K562 (cell line): Measurements from ENCODE around the gene SRPK1. TPM values are rescaled to one million over a fixed set of nuclear protein-coding genes. Genes with fewer than 3 reads are reported as not detected.

ENCODE experiments used
- ATAC-seq: fragments of 200-7000 bp; cut with Tn5 transposase; 3 replicates; pipeline ENCODE4 v1.9.1; 2020; ENCODE audit warnings: moderate library complexity
- BruUV-seq: library from RNA; stranded (reverse); fragments of 400-500 nt; replicated peaks from 2 replicates; lab custom pipeline; 2021; lab: Mats Ljungman, UMichigan
- CTCF ChIA-PET: fragments of 300-600 bp; formaldehyde crosslinking; extraction: SDS; loops from one replicate; lab custom pipeline; 2021; ENCODE audit warnings: low intra/inter-chr PET ratio; lab: Yijun Ruan, JAX
- POLR2A ChIA-PET: fragments of 300-600, 350-650 bp; sonication (Branson Sonifier 250); formaldehyde crosslinking; extraction: SDS; loops from one replicate; lab custom pipeline; 2021; ENCODE audit warnings: antibody characterized with exemption, inconsistent platforms; lab: Yijun Ruan, JAX
- DNase-seq, 4 experiments: peaks; one replicate each; pipeline versions ENCODE4 v3.0.0 to v3.0.0-alpha.2; 2011 to 2018; ENCODE audit warnings: low spot score in 3 of 4, mixed read lengths in 3 of 4; ENCODE audit errors: extremely low read depth in 1 of 4
- FAIRE-seq: peaks from 2 replicates; lab custom pipeline; 2011; peaks lifted over from hg19 to GRCh38; lab: Jason Lieb, UNC
- H2AFZ ChIP-seq: 2 replicates; pipeline ENCODE4 v1.6.0; 2011; ENCODE audit warnings: low read depth, low read length, control low read depth, inconsistent platforms
- H3K27ac ChIP-seq: fragments of 200-600 bp; 3 replicates; pipeline ENCODE4 v1.8.0; 2011; ENCODE audit warnings: low read depth, mild to moderate bottlenecking, control low read depth, inconsistent platforms, low read length, moderate library complexity, mixed read lengths; ENCODE audit errors: extremely low read depth
- H3K27me3 ChIP-seq, 2 experiments: fragments of 300-600 bp in 1 of 2; 2 replicates in 1 of 2; 3 replicates in 1 of 2; pipeline versions ENCODE4 v1.6.0 to v1.8.0; 2011; ENCODE audit warnings: inconsistent platforms in 2 of 2, low read length in 2 of 2, mild to moderate bottlenecking in 1 of 2, mixed read lengths in 1 of 2, moderate library complexity in 1 of 2; ENCODE audit not compliant: control insufficient read depth in 2 of 2, insufficient read depth in 2 of 2
- H3K36me3 ChIP-seq: fragments of 300-600 bp; 3 replicates; pipeline ENCODE4 v1.8.0; 2011; ENCODE audit warnings: mild to moderate bottlenecking, low read length, inconsistent platforms; ENCODE audit not compliant: control insufficient read depth, insufficient read depth
- H3K4me1 ChIP-seq, 2 experiments: fragments of 200-600 bp in 1 of 2; replicated peaks in 1 of 2; 2 replicates in 1 of 2; 3 replicates in 1 of 2; pipeline versions ENCODE4 v1.5.1 to v1.8.0; 2011; ENCODE audit warnings: inconsistent platforms in 2 of 2, low read length in 2 of 2, mild to moderate bottlenecking in 1 of 2, mixed read lengths in 1 of 2, moderate library complexity in 1 of 2; ENCODE audit not compliant: control insufficient read depth in 2 of 2, insufficient read depth in 2 of 2
- H3K4me2 ChIP-seq: 2 replicates; pipeline ENCODE4 v1.6.1; 2011; ENCODE audit warnings: low read length, control low read depth, inconsistent platforms, mixed read lengths; ENCODE audit not compliant: insufficient read depth
- H3K4me3 ChIP-seq: fragments of 200-600 bp; sonication (generic), shearing (Covaris generic); 2 replicates; pipeline ENCODE4 v1.5.1; 2016; ENCODE audit warnings: control low read depth, inconsistent platforms
- H3K79me2 ChIP-seq: fragments of 200-600 bp; 3 replicates; pipeline ENCODE4 v1.8.0; 2011; ENCODE audit warnings: low read length, inconsistent platforms; ENCODE audit not compliant: control insufficient read depth, insufficient read depth
- H3K9ac ChIP-seq, 2 experiments: 2 replicates each; pipeline versions ENCODE4 v1.6.0 to v1.6.1; 2011; ENCODE audit warnings: low read depth in 2 of 2, low read length in 2 of 2, control low read depth in 1 of 2, inconsistent platforms in 1 of 2, mild to moderate bottlenecking in 1 of 2, mixed read lengths in 1 of 2; ENCODE audit not compliant: insufficient read depth in 1 of 2
- H3K9me1 ChIP-seq: one replicate; pipeline ENCODE4 v1.6.0; 2011; ENCODE audit warnings: inconsistent platforms, mild to moderate bottlenecking, low read length, moderate library complexity; ENCODE audit not compliant: control insufficient read depth, insufficient read depth
- H3K9me3 ChIP-seq: replicated peaks from 2 replicates; pipeline ENCODE4 v1.5.1; 2011; ENCODE audit warnings: low read depth, low read length, inconsistent platforms; ENCODE audit not compliant: control insufficient read depth, insufficient read depth
- H4K20me1 ChIP-seq: replicated peaks from 2 replicates; pipeline ENCODE4 v1.6.1; 2011; ENCODE audit warnings: low read length, inconsistent platforms, mixed read lengths; ENCODE audit not compliant: control insufficient read depth, insufficient read depth
- BACH1 ChIP-seq: fragments of 200-800 bp; sonication (Bioruptor generic); IDR thresholded peaks from 2 replicates; pipeline ENCODE4 v1.6.1; 2016; ENCODE audit warnings: missing genetic modification characterization, missing compliant biosample characterization
- CBX1 ChIP-seq: sonication (generic); IDR thresholded peaks from 2 replicates; pipeline ENCODE4 v1.6.1; 2016; ENCODE audit warnings: antibody characterized with exemption, low read depth, mild to moderate bottlenecking
- ETV1 ChIP-seq: fragments of 450-650 bp; conservative IDR thresholded peaks from 2 replicates; pipeline ENCODE4 v1.6.1; 2016; ENCODE audit warnings: missing genetic modification characterization, control low read depth, low read depth, missing compliant biosample characterization
- FUS ChIP-seq: fragments of 200-400 bp; formaldehyde crosslinking; optimal IDR thresholded peaks from 2 replicates; pipeline ENCODE3; 2017; ENCODE audit warnings: low read depth, low read length
- POU5F1 ChIP-seq: fragments of 150-350 bp; IDR thresholded peaks from 2 replicates; pipeline ENCODE4 v1.6.1; 2014; ENCODE audit warnings: borderline replicate concordance, low read length, low read depth, mild to moderate bottlenecking; ENCODE audit not compliant: partially characterized antibody
- SRSF1 ChIP-seq: fragments of 200-400 bp; formaldehyde crosslinking; IDR thresholded peaks from 2 replicates; pipeline ENCODE4 v1.6.1; 2017; ENCODE audit warnings: mild to moderate bottlenecking, low read depth, low read length, moderate library complexity
- TAF7 ChIP-seq: fragments of 450-650 bp; IDR thresholded peaks from 2 replicates; pipeline ENCODE4 v1.6.1; 2016; ENCODE audit warnings: missing genetic modification characterization, missing compliant biosample characterization
- ZNF184 ChIP-seq: sonication (generic); formaldehyde crosslinking; IDR thresholded peaks from 2 replicates; pipeline ENCODE4 v1.5.0; 2020; ENCODE audit warnings: missing genetic modification reagents
- ZNF695 ChIP-seq: fragments of 450-650 bp; formaldehyde crosslinking; IDR thresholded peaks from 2 replicates; pipeline ENCODE4 v1.4.0; 2020; ENCODE audit warnings: mild to moderate bottlenecking, moderate library complexity
- WGBS: fragments of 100-300 bp; shearing (Covaris generic); methylation state at CpG from one replicate; pipeline ENCODE4 v1.1.6; 2016; ENCODE audit warnings: low coverage, mixed read lengths; ENCODE audit not compliant: insufficient coverage; ENCODE audit errors: missing lambda C conversion rate; 5-methylcytosine and 5-hydroxymethylcytosine counted together
- in situ Hi-C: fragments of 300-500 bp; cut with MboI; formaldehyde crosslinking; loops from 4 replicates; pipeline ENCODE4 v1.15.0; 2018; ENCODE audit warnings: inconsistent platforms, mixed read lengths
- intact Hi-C: fragments of 100-400 bp; cut with micrococcal nuclease; formaldehyde crosslinking; loops from 2 replicates; pipeline ENCODE4 v1.14.2; 2022
- polyA plus RNA-seq, 8 experiments: library from polyadenylated mRNA; depleted of rRNA in 4 of 8; stranded (reverse) in 5 of 8; unstranded in 3 of 8; fragments of >200 nt; fragmentation: Nextera tagmentation in 2 of 8; fragmentation: Illumina TruSeq in 1 of 8; extraction: Ambion mirVana in 2 of 8; extraction: Trizol in 1 of 8; gene quantifications; 2 replicates each; pipeline versions ENCODE4 v1.2.1 to v1.2.3, GENCODE V29; 2011 to 2014; ENCODE audit warnings: inconsistent platforms in 1 of 8, missing spikeins in 1 of 8
- total RNA-seq, 7 experiments: library from RNA; depleted of rRNA in 6 of 7; stranded (reverse); fragments of >200 nt in 6 of 7; fragmentation: Illumina TruSeq in 2 of 7; extraction: Trizol in 2 of 7; gene quantifications; 2 replicates each; pipeline versions ENCODE4 v1.2.1 to v1.2.3, GENCODE V29; 2011 to 2021; ENCODE audit warnings: low replicate concordance in 1 of 7
- TF ChIP-seq, protein P1 (sequence below): sonication (generic); formaldehyde crosslinking; IDR thresholded peaks from 2 replicates; pipeline ENCODE4 v1.8.0; 2022; ENCODE audit warnings: mild to moderate bottlenecking, missing genetic modification reagents, borderline replicate concordance
- TF ChIP-seq, protein P2 (sequence below): fragments of 250-450 bp; sonication (Bioruptor Pico); IDR thresholded peaks from 2 replicates; pipeline ENCODE4 v1.4.0; 2020; ENCODE audit warnings: mild to moderate bottlenecking, moderate library complexity, borderline replicate concordance
- TF ChIP-seq, protein P3 (sequence below): IDR thresholded peaks from 2 replicates; pipeline ENCODE4 v1.6.1; 2016; ENCODE audit warnings: missing genetic modification characterization, missing compliant biosample characterization

Gene SRPK1
- total and polyA plus RNA-seq, 9 of the 15 experiments (the other 6 are each of a cell fraction or from before 2014, with no cell fraction given): 99.6 to 185 (median 159) TPM

DNA sequence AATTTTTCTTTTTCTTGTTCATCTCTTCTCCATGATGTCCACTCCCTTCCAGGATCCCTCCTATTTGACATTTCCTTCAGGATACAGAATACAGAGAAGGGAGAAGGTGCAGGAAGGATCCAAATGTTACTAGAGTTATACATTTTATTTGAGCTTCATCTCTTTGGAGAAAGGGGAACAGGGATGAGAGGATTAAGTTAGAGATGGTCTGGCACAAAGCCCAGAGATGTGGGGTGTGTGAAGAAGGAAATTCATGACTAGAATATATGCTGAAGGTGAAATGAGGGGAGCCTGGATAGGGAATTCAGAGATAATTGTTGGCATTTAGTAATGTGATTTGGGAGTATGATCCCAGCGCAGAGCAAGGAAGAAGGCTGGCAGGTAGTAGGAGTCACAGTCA is 22.5 kb upstream of the SRPK1 start:
- ChIA-PET CTCF (no interaction called here), POLR2A (no interaction called here)
- Histone ChIP-seq H4K20me1 (no peaks in the 10 kb centered on the region), H3K27ac (no peak overlapping the region), H3K4me3 (no peak overlapping the region), H3K9me1 (no peaks in the 10 kb centered on the region), H3K4me2 (no peak overlapping the region), H3K79me2 (no peaks in the 10 kb centered on the region), H3K9me3 (no peaks in the 10 kb centered on the region), H3K9ac (no peak overlapping the region), H3K4me1 (peaks cover 0 to 2% of the 10 kb centered on the region in 2 experiments; a peak in 2 of 5 replicates), H3K27me3 (peaks cover 0 to 5% of the 10 kb centered on the region in 2 experiments; a peak in 3 of 5 replicates), H2AFZ (no peak overlapping the region), H3K36me3 (no peaks in the 10 kb centered on the region)
- ATAC-seq: no peak
- WGBS: 6% methylated on average over 1 of the region's 1 CpG
- no TSS peak for BruUV-seq
- intact Hi-C loops (no loop called here), in situ Hi-C loops (no loop called here)
- TF ChIP-seq FUS (no peak), ETV1 (tag) (no peak), CBX1 (no peak), ZNF695 (no peak), TAF7 (tag) (no peak), ZNF184 (CRISPR knock-in tag) (no peak), SRSF1 (no peak), POU5F1 (no peak), BACH1 (tag) (no peak)
- TF ChIP-seq, protein P1, sequence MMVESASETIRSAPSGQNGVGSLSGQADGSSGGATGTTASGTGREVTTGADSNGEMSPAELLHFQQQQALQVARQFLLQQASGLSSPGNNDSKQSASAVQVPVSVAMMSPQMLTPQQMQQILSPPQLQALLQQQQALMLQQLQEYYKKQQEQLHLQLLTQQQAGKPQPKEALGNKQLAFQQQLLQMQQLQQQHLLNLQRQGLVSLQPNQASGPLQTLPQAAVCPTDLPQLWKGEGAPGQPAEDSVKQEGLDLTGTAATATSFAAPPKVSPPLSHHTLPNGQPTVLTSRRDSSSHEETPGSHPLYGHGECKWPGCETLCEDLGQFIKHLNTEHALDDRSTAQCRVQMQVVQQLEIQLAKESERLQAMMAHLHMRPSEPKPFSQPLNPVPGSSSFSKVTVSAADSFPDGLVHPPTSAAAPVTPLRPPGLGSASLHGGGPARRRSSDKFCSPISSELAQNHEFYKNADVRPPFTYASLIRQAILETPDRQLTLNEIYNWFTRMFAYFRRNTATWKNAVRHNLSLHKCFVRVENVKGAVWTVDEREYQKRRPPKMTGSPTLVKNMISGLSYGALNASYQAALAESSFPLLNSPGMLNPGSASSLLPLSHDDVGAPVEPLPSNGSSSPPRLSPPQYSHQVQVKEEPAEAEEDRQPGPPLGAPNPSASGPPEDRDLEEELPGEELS (CRISPR knock-in tag): no peak
- TF ChIP-seq, protein P2, sequence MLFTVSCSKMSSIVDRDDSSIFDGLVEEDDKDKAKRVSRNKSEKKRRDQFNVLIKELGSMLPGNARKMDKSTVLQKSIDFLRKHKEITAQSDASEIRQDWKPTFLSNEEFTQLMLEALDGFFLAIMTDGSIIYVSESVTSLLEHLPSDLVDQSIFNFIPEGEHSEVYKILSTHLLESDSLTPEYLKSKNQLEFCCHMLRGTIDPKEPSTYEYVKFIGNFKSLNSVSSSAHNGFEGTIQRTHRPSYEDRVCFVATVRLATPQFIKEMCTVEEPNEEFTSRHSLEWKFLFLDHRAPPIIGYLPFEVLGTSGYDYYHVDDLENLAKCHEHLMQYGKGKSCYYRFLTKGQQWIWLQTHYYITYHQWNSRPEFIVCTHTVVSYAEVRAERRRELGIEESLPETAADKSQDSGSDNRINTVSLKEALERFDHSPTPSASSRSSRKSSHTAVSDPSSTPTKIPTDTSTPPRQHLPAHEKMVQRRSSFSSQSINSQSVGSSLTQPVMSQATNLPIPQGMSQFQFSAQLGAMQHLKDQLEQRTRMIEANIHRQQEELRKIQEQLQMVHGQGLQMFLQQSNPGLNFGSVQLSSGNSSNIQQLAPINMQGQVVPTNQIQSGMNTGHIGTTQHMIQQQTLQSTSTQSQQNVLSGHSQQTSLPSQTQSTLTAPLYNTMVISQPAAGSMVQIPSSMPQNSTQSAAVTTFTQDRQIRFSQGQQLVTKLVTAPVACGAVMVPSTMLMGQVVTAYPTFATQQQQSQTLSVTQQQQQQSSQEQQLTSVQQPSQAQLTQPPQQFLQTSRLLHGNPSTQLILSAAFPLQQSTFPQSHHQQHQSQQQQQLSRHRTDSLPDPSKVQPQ (CRISPR knock-in tag): no peak
- TF ChIP-seq, protein P3, sequence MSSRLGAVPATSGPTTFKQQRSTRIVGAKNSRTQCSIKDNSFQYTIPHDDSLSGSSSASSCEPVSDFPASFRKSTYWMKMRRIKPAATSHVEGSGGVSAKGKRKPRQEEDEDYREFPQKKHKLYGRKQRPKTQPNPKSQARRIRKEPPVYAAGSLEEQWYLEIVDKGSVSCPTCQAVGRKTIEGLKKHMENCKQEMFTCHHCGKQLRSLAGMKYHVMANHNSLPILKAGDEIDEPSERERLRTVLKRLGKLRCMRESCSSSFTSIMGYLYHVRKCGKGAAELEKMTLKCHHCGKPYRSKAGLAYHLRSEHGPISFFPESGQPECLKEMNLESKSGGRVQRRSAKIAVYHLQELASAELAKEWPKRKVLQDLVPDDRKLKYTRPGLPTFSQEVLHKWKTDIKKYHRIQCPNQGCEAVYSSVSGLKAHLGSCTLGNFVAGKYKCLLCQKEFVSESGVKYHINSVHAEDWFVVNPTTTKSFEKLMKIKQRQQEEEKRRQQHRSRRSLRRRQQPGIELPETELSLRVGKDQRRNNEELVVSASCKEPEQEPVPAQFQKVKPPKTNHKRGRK (tag): no peak
- DNase-seq: no peak
- FAIRE-seq: no peak
